T-cell (primary cell): Measurements from ENCODE around the gene CD53. TPM values are rescaled to one million over a fixed set of nuclear protein-coding genes. Genes with fewer than 3 reads are reported as not detected.
"Not testable (repeated sequence)": the region's sequence is repeated elsewhere in the genome, so short reads cannot be mapped to it uniquely, and the experiment has no call there.

Source experiments
- ATAC-seq, 4 experiments: fragments of 200-7000 bp in 3 of 4; fragments of 150-1000 bp in 1 of 4; cut with Tn5 transposase; replicated peaks in 1 of 4; 1 replicate in 3 of 4; 2 replicates in 1 of 4; pipeline ENCODE4 v1.10.0; 2021; ENCODE audit warnings: moderate library complexity in 3 of 4, mild to moderate bottlenecking in 2 of 4, moderate number of reproducible peaks in 1 of 4
- CTCF ChIA-PET, 2 donors: fragments of 300-600 bp; sonication (Branson Sonifier 250); formaldehyde crosslinking; loops; one replicate each; lab custom pipeline; 2022; ENCODE audit warnings: antibody characterized with exemption in 2 of 2; lab: Charles Lee
- POLR2A ChIA-PET, 2 donors: fragments of 300-600 bp; sonication (Branson Sonifier 250); formaldehyde crosslinking; loops; one replicate each; lab custom pipeline; 2022; ENCODE audit warnings: antibody characterized with exemption in 2 of 2; lab: Charles Lee
- DNase-seq, 35 experiments: peaks; one replicate each; pipeline versions ENCODE4 v3.0.0 to v3.0.0-alpha.2; 2013 to 2023
- H3K27ac ChIP-seq: one replicate; pipeline ENCODE4 v1.5.1; 2013; ENCODE audit warnings: low read length
- H3K27me3 ChIP-seq, 2 experiments: replicated peaks in 1 of 2; 1 replicate in 1 of 2; 2 replicates in 1 of 2; pipeline versions ENCODE4 v1.6.1 to v1.7.0; 2013; ENCODE audit warnings: low read length in 1 of 2, mixed read lengths in 1 of 2; ENCODE audit not compliant: control insufficient read depth in 2 of 2, insufficient read depth in 2 of 2; ENCODE audit errors: extremely low read depth in 1 of 2
- H3K36me3 ChIP-seq, 2 donors: 1 replicate in 1 of 2; 2 replicates in 1 of 2; pipeline versions ENCODE4 v1.6.1 to v1.7.0; 2013; ENCODE audit warnings: low read length in 1 of 2; ENCODE audit not compliant: control insufficient read depth in 2 of 2, insufficient read depth in 1 of 2; ENCODE audit errors: extremely low read depth in 1 of 2
- H3K4me1 ChIP-seq, 2 experiments: 1 replicate in 1 of 2; 2 replicates in 1 of 2; pipeline versions ENCODE4 v1.6.1 to v1.7.0; 2013; ENCODE audit warnings: low read length in 2 of 2, mixed read lengths in 1 of 2; ENCODE audit not compliant: insufficient read depth in 2 of 2, control insufficient read depth in 1 of 2; ENCODE audit errors: extremely low read depth in 1 of 2
- H3K4me3 ChIP-seq, 2 donors: 1 replicate in 1 of 2; 2 replicates in 1 of 2; pipeline versions ENCODE4 v1.5.1 to v1.7.0; 2013; ENCODE audit warnings: mild to moderate bottlenecking in 2 of 2, low read length in 1 of 2, moderate library complexity in 1 of 2; ENCODE audit not compliant: control insufficient read depth in 1 of 2; ENCODE audit errors: extremely low read depth in 1 of 2
- H3K9me3 ChIP-seq: 2 replicates; pipeline ENCODE4 v1.7.0; 2013
- H3K27ac Mint-ChIP-seq, 2 donors: one replicate each; pipeline ENCODE4 v1.8.0; 2020 to 2021; ENCODE audit warnings: mild to moderate bottlenecking in 2 of 2, mixed read lengths in 2 of 2
- H3K27me3 Mint-ChIP-seq, 2 donors: one replicate each; pipeline ENCODE4 v1.8.0; 2021 to 2022; ENCODE audit warnings: mixed read lengths in 2 of 2
- H3K36me3 Mint-ChIP-seq: one replicate; pipeline ENCODE4 v1.8.0; 2021; ENCODE audit warnings: mixed read lengths
- H3K4me1 Mint-ChIP-seq, 3 donors: one replicate each; pipeline ENCODE4 v1.8.0; 2020 to 2022; ENCODE audit warnings: mixed read lengths in 3 of 3, mild to moderate bottlenecking in 1 of 3
- H3K4me3 Mint-ChIP-seq, 3 donors: one replicate each; pipeline ENCODE4 v1.8.0; 2020 to 2022; ENCODE audit warnings: mild to moderate bottlenecking in 3 of 3, mixed read lengths in 3 of 3, moderate library complexity in 3 of 3
- H3K9me3 Mint-ChIP-seq, 3 donors: one replicate each; pipeline ENCODE4 v1.8.0; 2020 to 2022; ENCODE audit warnings: mixed read lengths in 3 of 3
- WGBS: methylation state at CpG from one replicate; pipeline ENCODE4 v1.1.5; 2013; ENCODE audit warnings: missing lambda C conversion rate; ENCODE audit not compliant: insufficient coverage; 5-methylcytosine and 5-hydroxymethylcytosine counted together
- total RNA-seq, 35 experiments: library from RNA in 6 of 35; stranded (reverse) in 6 of 35; fragments of 120-200 nt in 1 of 35; gene quantifications; one replicate each; pipeline versions ENCODE4 v1.2.1 to v1.2.4 and lab custom pipeline; 2013 to 2026

CD53 gene
- total RNA-seq, 5 donors from 2014 or later (not counting 1 experiment from before 2014, with no cell fraction given) = 288 to 405 (median 386) TPM

GRCh38 chr1:110927484-110928075, 54.6 kb downstream of the CD53 start:
- Histone ChIP-seq H3K36me3 (no peaks in the 10 kb centered on the region), H3K27ac (no peak overlapping the region), H3K9me3 (peaks cover 3% of the 10 kb centered on the region), H3K4me1 (no peaks in the 10 kb centered on the region), H3K27me3 (no peaks in the 10 kb centered on the region), H3K4me3 (no peak overlapping the region)
- Mint-ChIP-seq H3K9me3 (peaks cover 5 to 37% (median 14%) of the 10 kb centered on the region in 3 donors), H3K4me3 (no peak overlapping the region), H3K27ac (no peak overlapping the region), H3K27me3 (no peaks in the 10 kb centered on the region), H3K36me3 (peaks cover 22% of the 10 kb centered on the region), H3K4me1 (no peaks in the 10 kb centered on the region)
- no peak for DNase-seq
- ATAC-seq = no peak
- no CpG with 5 or more reads among the region's 2 CpGs for WGBS
- CTCF ChIA-PET = interaction anchor here in 1 of 2 donors (0.6 kb wide), 1 partner anchor 604 kb away, joined by 3 read pairs; no protein-coding TSS in a partner anchor
- POLR2A ChIA-PET = no interaction called here

DNA sequence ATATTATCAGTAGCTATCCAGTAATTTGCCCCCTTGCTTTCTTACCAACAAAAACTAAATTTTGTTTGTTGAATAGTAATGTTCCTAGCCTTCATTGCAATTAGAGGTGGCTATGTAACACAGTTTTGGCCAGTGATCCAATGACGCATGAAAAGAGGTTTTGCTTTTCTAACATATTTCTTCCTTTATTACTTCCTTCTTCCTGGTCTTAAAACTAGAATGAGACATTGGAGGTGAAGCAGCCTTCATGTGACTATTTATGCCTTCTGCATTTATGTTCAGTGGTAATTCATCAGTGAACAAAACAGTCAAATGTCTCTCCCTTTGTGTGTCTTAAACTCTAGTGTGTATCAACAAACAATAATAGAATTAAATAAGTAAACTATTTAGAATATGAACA, 55.2 kb downstream of the CD53 start:
- H3K27me3 ChIP-seq = no peaks in the 10 kb centered on the region
- Mint-ChIP-seq H3K4me3 (no peak overlapping the region), H3K36me3 (peaks cover 22% of the 10 kb centered on the region), H3K9me3 (peaks cover 5 to 34% (median 14%) of the 10 kb centered on the region in 3 donors), H3K27me3 (no peaks in the 10 kb centered on the region), H3K27ac (no peak overlapping the region), H3K4me1 (no peaks in the 10 kb centered on the region)
- DNase-seq (no peak), ATAC-seq (no peak)
- CTCF ChIA-PET = interaction anchor here in 1 of 2 donors (0.6 kb wide), 2 partner anchors 36 to 603 kb away, joined by 3 read pairs; no protein-coding TSS in a partner anchor
- no peaks in the 10 kb centered on the region for H3K36me3 ChIP-seq
- no peaks in the 10 kb centered on the region for H3K4me1 ChIP-seq
- no peak overlapping the region for H3K27ac ChIP-seq
- no peak overlapping the region for H3K4me3 ChIP-seq
- no CpG with 5 or more reads among the region's 1 CpG for WGBS
- H3K9me3 ChIP-seq = peaks cover 3% of the 10 kb centered on the region
- POLR2A ChIA-PET = no interaction called here

DNA sequence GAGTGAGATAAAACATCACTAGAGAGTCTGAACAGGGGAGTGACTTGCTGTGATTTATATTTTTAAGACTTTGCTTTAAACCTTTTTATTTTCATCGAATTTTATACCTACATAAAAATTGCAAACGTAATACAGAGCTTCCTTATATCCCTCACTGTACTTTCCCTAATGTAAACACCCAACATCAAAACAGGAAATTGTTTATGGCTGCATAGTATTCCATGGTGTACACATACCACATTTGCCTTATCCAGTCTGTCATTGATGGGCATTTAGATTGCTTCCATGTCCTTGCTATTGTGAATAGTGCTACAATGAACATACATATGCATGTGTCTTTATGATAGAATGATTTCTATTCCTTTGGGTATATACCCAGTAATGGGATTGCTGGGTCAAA, 56.0 kb downstream of the CD53 start:
- Histone ChIP-seq H3K9me3 (peaks cover 3% of the 10 kb centered on the region), H3K27ac (no peak overlapping the region), H3K4me3 (no peak overlapping the region), H3K36me3 (no peaks in the 10 kb centered on the region), H3K4me1 (no peaks in the 10 kb centered on the region), H3K27me3 (no peaks in the 10 kb centered on the region)
- POLR2A ChIA-PET = no interaction called here
- DNase-seq = no peak
- no peak for ATAC-seq
- Mint-ChIP-seq H3K27ac (no peak overlapping the region), H3K9me3 (peaks cover 5 to 34% (median 14%) of the 10 kb centered on the region in 3 donors), H3K36me3 (peaks cover 22% of the 10 kb centered on the region), H3K27me3 (no peaks in the 10 kb centered on the region), H3K4me3 (no peak overlapping the region), H3K4me1 (no peaks in the 10 kb centered on the region)
- no CpG with 5 or more reads among the region's 2 CpGs for WGBS
- CTCF ChIA-PET = interaction anchor here (0.6 kb wide), 2 partner anchors 35 to 43 kb away, joined by 3 read pairs; no protein-coding TSS in a partner anchor

GRCh38 chr1:110931097-110931496, 58.1 kb downstream of the CD53 start:
- POLR2A ChIA-PET, H3K27me3 ChIP-seq, H3K27ac Mint-ChIP-seq, H3K9me3 ChIP-seq, CTCF ChIA-PET, H3K4me3 Mint-ChIP-seq, H3K4me1 ChIP-seq, DNase-seq, ATAC-seq, H3K27ac ChIP-seq, H3K27me3 Mint-ChIP-seq, H3K4me3 ChIP-seq, H3K36me3 ChIP-seq, H3K4me1 Mint-ChIP-seq: not testable (repeated sequence)
- peaks cover 16 to 43% (median 22%) of the 10 kb centered on the region in 3 donors for H3K9me3 Mint-ChIP-seq
- no CpG with 5 or more reads among the region's 3 CpGs for WGBS
- peaks cover 34% of the 10 kb centered on the region for H3K36me3 Mint-ChIP-seq

GRCh38 chr1:110936567-110936966, 63.6 kb downstream of the CD53 start:
- Mint-ChIP-seq H3K9me3 (peaks cover 26 to 48% (median 29%) of the 10 kb centered on the region in 3 donors), H3K27me3 (no peaks in the 10 kb centered on the region), H3K4me3 (no peak overlapping the region), H3K27ac (no peak overlapping the region), H3K4me1 (no peaks in the 10 kb centered on the region), H3K36me3 (peaks cover 39% of the 10 kb centered on the region)
- DNase-seq (no peak), ATAC-seq (no peak)
- ChIA-PET CTCF (no interaction called here), POLR2A (no interaction called here)
- H3K4me1 ChIP-seq = no peaks in the 10 kb centered on the region
- no peak overlapping the region for H3K4me3 ChIP-seq
- no CpG with 5 or more reads among the region's 1 CpG for WGBS
- no peaks in the 10 kb centered on the region for H3K27me3 ChIP-seq
- no peaks in the 10 kb centered on the region for H3K36me3 ChIP-seq
- no peak overlapping the region for H3K27ac ChIP-seq
- H3K9me3 ChIP-seq = no peaks in the 10 kb centered on the region

DNA sequence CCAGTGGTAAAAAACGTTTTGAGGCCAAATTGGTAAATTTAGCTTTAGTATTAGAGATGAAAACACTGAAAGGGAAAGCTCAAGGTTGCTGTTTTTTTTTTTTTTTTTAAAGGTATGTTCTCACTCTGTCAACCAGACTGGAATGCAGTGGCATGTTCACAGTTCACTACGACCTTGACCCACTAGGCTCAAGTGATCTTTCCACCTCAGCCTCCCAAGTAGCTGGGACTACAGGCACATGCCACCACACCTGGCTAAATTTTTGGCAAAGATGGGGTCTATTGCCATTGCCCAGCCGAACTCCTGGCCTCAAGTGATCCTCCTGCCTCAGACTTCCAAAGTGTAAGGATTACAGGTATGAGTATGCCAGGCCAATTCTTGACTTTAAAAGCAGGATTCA, 71.9 kb downstream of the CD53 start:
- no peak for DNase-seq

More for the DNA sequence above, 71.9 kb downstream of the CD53 start:
- peaks cover 0 to 13% of the 10 kb centered on the region in 2 donors for H3K36me3 ChIP-seq
- H3K4me3 ChIP-seq = no peak overlapping the region
- ATAC-seq = no peak
- Mint-ChIP-seq H3K4me3 (no peak overlapping the region), H3K27me3 (no peaks in the 10 kb centered on the region), H3K9me3 (peaks cover 5 to 8% (median 5%) of the 10 kb centered on the region in 3 donors), H3K27ac (no peak overlapping the region), H3K4me1 (no peaks in the 10 kb centered on the region), H3K36me3 (peaks cover 33% of the 10 kb centered on the region)
- ChIA-PET POLR2A (interaction anchor here (0.6 to 0.7 kb wide), 2 partner anchors 310 to 321 kb away, joined by 4 to 7 read pairs; no protein-coding TSS in a partner anchor), CTCF (no interaction called here)
- no peaks in the 10 kb centered on the region for H3K27me3 ChIP-seq
- H3K9me3 ChIP-seq = no peaks in the 10 kb centered on the region
- no peaks in the 10 kb centered on the region for H3K4me1 ChIP-seq
- no peak overlapping the region for H3K27ac ChIP-seq
- 100% methylated on average over 1 of the region's 3 CpGs for WGBS
